ENCODE measurements around the gene SCMH1.

The SCMH1 gene

DNA sequence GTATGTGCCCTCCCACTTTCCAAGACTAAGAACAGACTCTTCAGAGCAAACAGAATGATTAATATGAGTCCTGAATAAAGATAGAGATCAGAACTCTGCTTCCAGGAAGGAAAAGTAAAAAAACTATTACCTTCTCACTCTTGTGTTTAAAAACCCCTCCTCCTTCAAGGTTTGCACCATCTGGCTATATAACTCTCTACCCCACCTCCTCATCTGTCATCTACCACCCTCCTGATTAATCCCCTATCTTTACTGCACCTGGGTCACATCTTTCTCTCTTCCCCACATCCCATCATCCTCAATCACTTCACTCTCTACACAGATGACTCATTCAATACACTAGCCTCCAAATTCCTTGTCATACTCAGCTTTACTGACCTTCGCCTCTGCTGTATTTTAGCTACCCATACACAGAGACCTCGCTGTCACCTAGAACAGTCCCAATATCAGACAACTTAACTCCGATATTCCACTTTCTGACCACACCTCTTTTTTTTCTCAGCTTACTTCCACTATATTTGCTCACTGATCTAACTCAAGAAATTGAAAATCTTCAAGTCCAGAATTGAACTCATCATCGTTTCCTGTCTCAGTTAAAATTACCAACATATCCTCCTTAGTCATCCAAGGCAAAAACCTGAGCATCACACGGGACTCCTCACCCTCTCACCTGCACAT lies 3.7 kb downstream of the SCMH1 start:
- no peak overlapping the region for H3K27ac ChIP-seq (ENCODE audit: low read length)
- H3K9me3 ChIP-seq (ENCODE audit: insufficient read depth, low read length): no peaks in the 10 kb centered on the region
- H2AFZ ChIP-seq (ENCODE audit: low read depth, low read length): no peak overlapping the region
- H3K36me3 ChIP-seq (replicated peaks; ENCODE audit: low read depth, low read length): no peaks in the 10 kb centered on the region
- H3K79me2 ChIP-seq (ENCODE audit: low read length): peaks cover 87% of the 10 kb centered on the region
- H3K4me3 ChIP-seq (ENCODE audit: low read length): no peak overlapping the region
- no peak overlapping the region for H3K9ac ChIP-seq (ENCODE audit: low read length)
- H3K27me3 ChIP-seq (ENCODE audit: low read depth, low read length): no peaks in the 10 kb centered on the region
- H3K4me1 ChIP-seq (ENCODE audit: low read length): peaks cover 35% of the 10 kb centered on the region
- peaks cover 35% of the 10 kb centered on the region for H4K20me1 ChIP-seq (ENCODE audit: insufficient read depth, low read length)
- H3K4me2 ChIP-seq (ENCODE audit: low read length): 0 out of 2 replicates have a peak overlapping the region, but pooled peaks have one; percentile 9
- no peak for TF ChIP-seq EZH2phosphoT487 (IDR thresholded peaks at IDR 0.05; ENCODE audit: low read depth)
- TF ChIP-seq, protein P1, sequence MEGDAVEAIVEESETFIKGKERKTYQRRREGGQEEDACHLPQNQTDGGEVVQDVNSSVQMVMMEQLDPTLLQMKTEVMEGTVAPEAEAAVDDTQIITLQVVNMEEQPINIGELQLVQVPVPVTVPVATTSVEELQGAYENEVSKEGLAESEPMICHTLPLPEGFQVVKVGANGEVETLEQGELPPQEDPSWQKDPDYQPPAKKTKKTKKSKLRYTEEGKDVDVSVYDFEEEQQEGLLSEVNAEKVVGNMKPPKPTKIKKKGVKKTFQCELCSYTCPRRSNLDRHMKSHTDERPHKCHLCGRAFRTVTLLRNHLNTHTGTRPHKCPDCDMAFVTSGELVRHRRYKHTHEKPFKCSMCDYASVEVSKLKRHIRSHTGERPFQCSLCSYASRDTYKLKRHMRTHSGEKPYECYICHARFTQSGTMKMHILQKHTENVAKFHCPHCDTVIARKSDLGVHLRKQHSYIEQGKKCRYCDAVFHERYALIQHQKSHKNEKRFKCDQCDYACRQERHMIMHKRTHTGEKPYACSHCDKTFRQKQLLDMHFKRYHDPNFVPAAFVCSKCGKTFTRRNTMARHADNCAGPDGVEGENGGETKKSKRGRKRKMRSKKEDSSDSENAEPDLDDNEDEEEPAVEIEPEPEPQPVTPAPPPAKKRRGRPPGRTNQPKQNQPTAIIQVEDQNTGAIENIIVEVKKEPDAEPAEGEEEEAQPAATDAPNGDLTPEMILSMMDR (IDR thresholded peaks at IDR 0.05; ENCODE audit: low read depth, low read length): no peak

DNA sequence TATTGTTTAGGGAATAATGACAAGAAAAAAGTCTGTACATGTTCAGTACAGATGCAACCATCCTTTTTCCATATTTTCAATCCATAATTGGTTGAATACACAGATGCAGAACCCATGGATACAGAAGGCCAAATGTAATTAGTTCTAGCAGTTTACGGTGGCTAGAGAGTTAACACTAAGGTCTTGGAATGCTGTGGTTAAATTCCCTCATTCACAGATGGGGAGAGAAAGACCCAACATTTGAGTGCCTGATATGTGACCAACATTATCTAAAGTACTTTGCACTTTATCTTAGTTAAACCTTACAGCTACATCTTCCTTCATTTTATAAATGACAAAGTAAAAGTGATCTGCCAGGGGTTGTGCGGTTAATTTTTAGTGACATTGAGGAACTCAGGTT lies 5.3 kb downstream of the SCMH1 start:
- peaks cover 26% of the 10 kb centered on the region for H3K4me1 ChIP-seq (ENCODE audit: low read length)
- no peak for TF ChIP-seq EZH2phosphoT487 (IDR thresholded peaks at IDR 0.05; ENCODE audit: low read depth)
- TF ChIP-seq, protein P1 (IDR thresholded peaks at IDR 0.05; ENCODE audit: low read depth, low read length): no peak
- H3K27me3 ChIP-seq (ENCODE audit: low read depth, low read length): no peaks in the 10 kb centered on the region
- no peak overlapping the region for H2AFZ ChIP-seq (ENCODE audit: low read depth, low read length)
- H3K9me3 ChIP-seq (ENCODE audit: insufficient read depth, low read length): no peaks in the 10 kb centered on the region
- peaks cover 42% of the 10 kb centered on the region for H4K20me1 ChIP-seq (ENCODE audit: insufficient read depth, low read length)
- H3K9ac ChIP-seq (ENCODE audit: low read length): no peak overlapping the region
- no peak overlapping the region for H3K27ac ChIP-seq (ENCODE audit: low read length)
- H3K79me2 ChIP-seq (ENCODE audit: low read length): peaks cover 86% of the 10 kb centered on the region
- no peak overlapping the region for H3K4me3 ChIP-seq (ENCODE audit: low read length)
- no peak overlapping the region for H3K4me2 ChIP-seq (ENCODE audit: low read length)
- H3K36me3 ChIP-seq (replicated peaks; ENCODE audit: low read depth, low read length): no peaks in the 10 kb centered on the region

DNA sequence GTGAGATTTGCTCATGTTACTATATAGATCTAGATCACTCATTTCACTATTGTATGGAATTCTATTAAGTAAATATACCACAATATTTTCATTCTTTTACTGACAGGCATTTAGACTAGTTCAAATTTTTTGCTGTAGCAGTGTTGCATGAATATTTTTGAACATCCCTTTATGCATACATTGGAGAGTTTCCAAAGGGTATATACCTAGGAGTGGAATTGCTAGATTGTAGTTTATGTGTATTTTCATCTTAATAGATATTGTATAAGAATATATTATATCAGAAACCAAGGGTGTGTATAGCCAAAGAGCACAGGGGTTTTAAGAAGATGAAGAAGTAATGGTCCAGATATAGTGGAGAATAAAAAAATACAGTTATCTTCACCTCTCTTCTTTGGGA lies 6.2 kb downstream of the SCMH1 start:
- H3K36me3 ChIP-seq (replicated peaks; ENCODE audit: low read depth, low read length): no peaks in the 10 kb centered on the region
- peaks cover 84% of the 10 kb centered on the region for H3K79me2 ChIP-seq (ENCODE audit: low read length)
- H3K9ac ChIP-seq (ENCODE audit: low read length): no peak overlapping the region
- peaks cover 43% of the 10 kb centered on the region for H4K20me1 ChIP-seq (ENCODE audit: insufficient read depth, low read length)
- TF ChIP-seq EZH2phosphoT487 (IDR thresholded peaks at IDR 0.05; ENCODE audit: low read depth): no peak
- TF ChIP-seq, protein P1 (IDR thresholded peaks at IDR 0.05; ENCODE audit: low read depth, low read length): no peak
- H3K9me3 ChIP-seq (ENCODE audit: insufficient read depth, low read length): no peaks in the 10 kb centered on the region
- no peak overlapping the region for H3K27ac ChIP-seq (ENCODE audit: low read length)
- H3K4me3 ChIP-seq (ENCODE audit: low read length): no peak overlapping the region
- H2AFZ ChIP-seq (ENCODE audit: low read depth, low read length): no peak overlapping the region
- H3K27me3 ChIP-seq (ENCODE audit: low read depth, low read length): no peaks in the 10 kb centered on the region
- H3K4me2 ChIP-seq (ENCODE audit: low read length): no peak overlapping the region
- H3K4me1 ChIP-seq (ENCODE audit: low read length): peaks cover 24% of the 10 kb centered on the region

DNA sequence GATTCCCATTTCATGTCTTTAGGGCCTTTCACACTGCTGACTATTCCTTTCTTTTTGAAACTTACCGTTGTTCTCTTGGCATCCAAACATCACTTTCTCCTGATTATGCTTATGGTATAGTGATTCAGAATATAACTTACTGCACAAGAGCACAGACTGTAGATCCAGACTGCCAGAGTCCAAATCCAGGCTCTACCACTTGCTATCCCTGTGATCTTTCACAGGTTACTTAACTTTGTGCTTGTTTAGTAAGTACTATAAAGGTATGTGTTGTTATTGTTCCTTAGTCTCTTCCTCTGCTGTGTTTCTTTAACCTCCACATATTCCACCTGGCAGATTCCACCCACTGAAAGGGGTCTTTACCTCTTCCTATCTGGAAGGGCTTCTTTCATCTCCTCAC lies 8.4 kb downstream of the SCMH1 start:
- Histone ChIP-seq H2AFZ (ENCODE audit: low read depth, low read length) (no peak overlapping the region), H3K4me2 (ENCODE audit: low read length) (no peak overlapping the region), H3K36me3 (replicated peaks; ENCODE audit: low read depth, low read length) (no peaks in the 10 kb centered on the region), H3K4me3 (ENCODE audit: low read length) (no peak overlapping the region), H3K27ac (ENCODE audit: low read length) (no peak overlapping the region), H3K9me3 (ENCODE audit: insufficient read depth, low read length) (no peaks in the 10 kb centered on the region), H3K9ac (ENCODE audit: low read length) (no peak overlapping the region), H3K27me3 (ENCODE audit: low read depth, low read length) (no peaks in the 10 kb centered on the region), H4K20me1 (ENCODE audit: insufficient read depth, low read length) (peaks cover 31% of the 10 kb centered on the region), H3K79me2 (ENCODE audit: low read length) (peaks cover 79% of the 10 kb centered on the region), H3K4me1 (ENCODE audit: low read length) (peaks cover 4% of the 10 kb centered on the region)
- TF ChIP-seq, protein P1 (IDR thresholded peaks at IDR 0.05; ENCODE audit: low read depth, low read length): no peak
- no peak for TF ChIP-seq EZH2phosphoT487 (IDR thresholded peaks at IDR 0.05; ENCODE audit: low read depth)

All from OCI-LY3 (cell line).